ENCODE results near the gene LGALS3. TPM values are rescaled to one million over a fixed set of nuclear protein-coding genes. Genes with fewer than 3 reads are reported as not detected.

The LGALS3 gene
- total and polyA plus RNA-seq, 11 donors: 143 to 372 (median 205) TPM

DNA sequence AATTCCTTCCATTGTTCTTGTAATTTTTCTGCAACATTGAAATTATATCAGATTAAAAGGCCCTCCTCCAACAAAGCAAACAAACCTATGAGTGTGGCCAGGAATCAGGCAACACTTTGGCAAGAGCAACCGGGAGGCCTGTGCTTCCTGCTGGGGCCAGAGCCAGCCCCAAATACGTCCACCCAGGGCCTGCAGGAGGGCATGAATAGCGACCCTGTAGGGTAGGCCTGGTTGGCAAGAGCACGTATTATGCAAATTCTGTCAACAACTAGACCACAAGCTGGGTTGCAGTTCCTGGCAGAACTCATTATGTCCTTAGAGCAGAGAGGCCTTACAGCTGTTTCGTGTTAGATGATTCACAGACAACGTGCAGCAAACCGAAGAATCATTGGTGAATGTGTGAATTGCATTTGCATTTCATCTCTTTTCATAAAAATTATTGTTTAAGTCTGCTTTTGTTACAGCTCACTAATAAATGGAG is 26.9 kb upstream of the LGALS3 start:
- Histone ChIP-seq H3K4me3 (no peak overlapping the region), H3K27me3 (no peaks in the 10 kb centered on the region), H3K4me1 (peaks cover 19 to 93% (median 60%) of the 10 kb centered on the region in 12 donors), H3K27ac (peak overlapping the region; percentile 67 to 96 (median 86)), H3K9me3 (peaks cover 0 to 6% (median 0%) of the 10 kb centered on the region in 12 donors), H3K36me3 (no peaks in the 10 kb centered on the region)
- WGBS, 4 donors: 3 to 23% (median 6%) methylated on average over 6 to 7 of the region's 7 CpGs
- intact Hi-C loops (cut with DNase I): loop anchor here in 3 of 10 donors (2.0 kb wide), 2 partner anchors 27 to 29 kb away; partner anchors contain the start of gene LGALS3 (in 2 of the 3)
- peak; percentile 72 to 92 (median 84) for ATAC-seq
- DNase-seq: peak; percentile 74 to 86 (median 77)
- TF ChIP-seq CTCF (IDR thresholded peaks at IDR 0.05) (no peak), POLR2A (IDR thresholded peaks at IDR 0.05) (peak in 1 of 2 donors; percentile 23)

DNA sequence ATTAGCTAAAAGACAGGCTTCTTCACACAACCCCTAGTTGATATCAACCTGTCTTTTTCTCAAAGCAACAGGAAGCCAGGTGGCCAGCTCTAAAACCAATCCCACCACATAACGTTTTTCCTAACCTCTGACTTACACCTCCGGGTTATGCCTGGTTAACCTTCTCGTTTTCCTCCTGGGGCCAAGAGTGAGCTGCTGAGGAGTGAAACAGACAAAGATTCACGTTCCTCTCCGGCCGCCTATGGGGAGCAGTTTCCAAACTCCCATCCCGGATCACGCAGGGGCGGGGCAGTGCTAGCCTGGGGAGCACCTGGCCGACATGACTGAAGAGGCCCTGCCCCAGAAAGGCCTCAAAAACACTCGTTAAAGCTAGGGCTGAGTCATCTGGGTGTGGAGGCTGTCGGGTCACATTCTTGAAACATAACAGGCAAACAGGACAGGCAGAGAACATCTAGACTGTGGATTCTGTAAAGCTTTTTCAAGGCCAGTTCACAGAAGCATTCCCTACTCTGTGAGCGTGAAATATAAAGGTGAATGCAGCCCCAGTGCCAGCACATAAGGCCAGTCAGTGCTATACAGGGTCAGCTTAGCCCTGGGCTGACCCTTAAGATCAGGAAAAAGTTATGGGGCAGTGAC is 25.9 kb upstream of the LGALS3 start:
- ATAC-seq (peak; percentile 55 to 81 (median 76)), DNase-seq (peak; percentile 65 to 82 (median 76))
- peaks cover 19 to 93% (median 65%) of the 10 kb centered on the region in 12 donors for H3K4me1 ChIP-seq
- H3K27me3 ChIP-seq: no peaks in the 10 kb centered on the region
- WGBS, 4 donors: 29 to 34% (median 31%) methylated on average over 13 of the region's 13 CpGs
- peak overlapping the region; percentile 67 to 96 (median 86) for H3K27ac ChIP-seq
- H3K9me3 ChIP-seq: peaks cover 0 to 6% (median 0%) of the 10 kb centered on the region in 12 donors
- TF ChIP-seq POLR2A (IDR thresholded peaks at IDR 0.05) (peak in 1 of 2 donors; percentile 20), CTCF (IDR thresholded peaks at IDR 0.05) (no peak)
- intact Hi-C loops (cut with DNase I): loop anchor here in 3 of 10 donors (2.0 kb wide), 2 partner anchors 26 to 28 kb away; partner anchors contain the start of gene LGALS3 (in 2 of the 3)
- no peak overlapping the region for H3K4me3 ChIP-seq
- H3K36me3 ChIP-seq: no peaks in the 10 kb centered on the region

GRCh38 chr14:55103971-55104954 is 24.8 kb upstream of the LGALS3 start:
- Histone ChIP-seq H3K4me3 (no peak overlapping the region), H3K27ac (peak overlapping the region; percentile 67 to 96 (median 86)), H3K27me3 (no peaks in the 10 kb centered on the region), H3K36me3 (no peaks in the 10 kb centered on the region), H3K4me1 (peaks cover 24 to 93% (median 69%) of the 10 kb centered on the region in 12 donors), H3K9me3 (peaks cover 0 to 6% (median 0%) of the 10 kb centered on the region in 12 donors)
- WGBS, 4 donors: 84 to 95% (median 89%) methylated on average over 6 of the region's 6 CpGs
- intact Hi-C loops (cut with DNase I): loop anchor here in 3 of 10 donors (2.0 kb wide), 2 partner anchors 25 to 27 kb away; partner anchors contain the start of gene LGALS3 (in 2 of the 3)
- DNase-seq (no peak), ATAC-seq (no peak)
- TF ChIP-seq CTCF (IDR thresholded peaks at IDR 0.05): no peak
- no peak for TF ChIP-seq POLR2A (IDR thresholded peaks at IDR 0.05)
